GM23338 (cell line): ENCODE data around the gene PRG2.

ENCODE experiments used
- CREB1 ChIP-seq: fragments of 250-450 bp; sonication (Bioruptor Pico); IDR thresholded peaks from 2 replicates; pipeline ENCODE4 v1.5.0; 2020; ENCODE audit warnings: low read depth, mild to moderate bottlenecking, moderate library complexity
- EZH2 ChIP-seq: fragments of 200-600 bp; sonication (generic); IDR thresholded peaks from one replicate; pipeline ENCODE4 v1.8.0; 2017; ENCODE audit warnings: antibody characterized with exemption, mild to moderate bottlenecking, low read depth; ENCODE audit not compliant: unreplicated experiment
- EZH2phosphoT487 ChIP-seq: fragments of 200-600 bp; sonication (generic); IDR thresholded peaks from one replicate; pipeline ENCODE4 v1.8.1; 2018; ENCODE audit warnings: antibody characterized with exemption; ENCODE audit not compliant: unreplicated experiment
- POLR2AphosphoS5 ChIP-seq: IDR thresholded peaks from 2 replicates; pipeline ENCODE4 v1.6.1; 2016; ENCODE audit warnings: antibody characterized with exemption, low read depth
- REST ChIP-seq: IDR thresholded peaks from one replicate; pipeline ENCODE4 v1.6.1; 2018; ENCODE audit warnings: antibody characterized with exemption; ENCODE audit not compliant: unreplicated experiment
- STAT1 ChIP-seq: IDR thresholded peaks from one replicate; pipeline ENCODE4 v1.6.1; 2016; ENCODE audit warnings: antibody characterized with exemption; ENCODE audit not compliant: unreplicated experiment
- TF ChIP-seq, protein P1 (sequence below), 2 experiments: fragments of 200-600 bp in 1 of 2; sonication (generic) in 1 of 2; conservative IDR thresholded peaks; 2 replicates each; pipeline versions ENCODE4 v1.5.1 to v1.6.1; 2016 to 2017; ENCODE audit warnings: antibody characterized with exemption in 2 of 2, low read depth in 2 of 2, mild to moderate bottlenecking in 2 of 2, moderate library complexity in 1 of 2

- TF ChIP-seq, protein P1, sequence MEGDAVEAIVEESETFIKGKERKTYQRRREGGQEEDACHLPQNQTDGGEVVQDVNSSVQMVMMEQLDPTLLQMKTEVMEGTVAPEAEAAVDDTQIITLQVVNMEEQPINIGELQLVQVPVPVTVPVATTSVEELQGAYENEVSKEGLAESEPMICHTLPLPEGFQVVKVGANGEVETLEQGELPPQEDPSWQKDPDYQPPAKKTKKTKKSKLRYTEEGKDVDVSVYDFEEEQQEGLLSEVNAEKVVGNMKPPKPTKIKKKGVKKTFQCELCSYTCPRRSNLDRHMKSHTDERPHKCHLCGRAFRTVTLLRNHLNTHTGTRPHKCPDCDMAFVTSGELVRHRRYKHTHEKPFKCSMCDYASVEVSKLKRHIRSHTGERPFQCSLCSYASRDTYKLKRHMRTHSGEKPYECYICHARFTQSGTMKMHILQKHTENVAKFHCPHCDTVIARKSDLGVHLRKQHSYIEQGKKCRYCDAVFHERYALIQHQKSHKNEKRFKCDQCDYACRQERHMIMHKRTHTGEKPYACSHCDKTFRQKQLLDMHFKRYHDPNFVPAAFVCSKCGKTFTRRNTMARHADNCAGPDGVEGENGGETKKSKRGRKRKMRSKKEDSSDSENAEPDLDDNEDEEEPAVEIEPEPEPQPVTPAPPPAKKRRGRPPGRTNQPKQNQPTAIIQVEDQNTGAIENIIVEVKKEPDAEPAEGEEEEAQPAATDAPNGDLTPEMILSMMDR (conservative IDR thresholded peaks at IDR 0.05; ENCODE audit: low read depth in 2 of 2): no peak
- TF ChIP-seq EZH2phosphoT487: no peak
- no peak for TF ChIP-seq REST
- TF ChIP-seq CREB1 (CRISPR knock-in tag): no peak
- TF ChIP-seq POLR2AphosphoS5: no peak
- no peak for TF ChIP-seq EZH2
- TF ChIP-seq STAT1: no peak
Observed at GRCh38 chr11:57375490-57375889, 15.0 kb downstream of the PRG2 start.
